OCI-LY1 (cell line): ENCODE data around the gene DLEC1.

Experiments
- EZH2 ChIP-seq: fragments of 200-600 bp; sonication (generic), shearing (Covaris generic); IDR thresholded peaks from 2 replicates; pipeline ENCODE4 v1.8.0; 2017; ENCODE audit warnings: borderline replicate concordance, mixed run types, mild to moderate bottlenecking, antibody characterized with exemption, low read length, moderate library complexity, mixed read lengths
- TF ChIP-seq, protein P1 (sequence below): fragments of 200-600 bp; sonication (generic), shearing (Covaris generic); IDR thresholded peaks from 2 replicates; pipeline ENCODE4 v1.5.1; 2017; ENCODE audit warnings: mild to moderate bottlenecking, antibody characterized with exemption, low read length, moderate library complexity, mixed read lengths

DNA sequence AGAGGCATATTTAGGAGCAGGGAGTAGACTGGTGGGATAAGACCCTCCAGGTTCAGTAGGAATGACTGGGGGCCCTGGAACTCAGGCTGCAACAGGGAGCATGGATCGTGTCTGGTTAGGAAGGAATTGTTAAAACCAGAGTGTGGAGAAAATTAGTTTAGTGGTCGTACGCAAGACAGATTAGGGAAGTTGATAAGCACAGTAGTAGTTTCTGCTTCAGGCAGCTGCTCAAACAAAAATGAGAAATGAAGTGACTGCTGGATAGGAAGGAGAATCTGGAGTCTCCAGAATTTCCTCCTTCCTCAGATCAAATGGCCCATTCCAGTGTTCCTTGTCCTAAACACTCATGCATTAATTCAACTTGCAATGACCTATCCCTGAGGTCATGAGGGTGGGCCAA is 110.7 kb downstream of the DLEC1 start:
- no peak for TF ChIP-seq EZH2
- TF ChIP-seq, protein P1, sequence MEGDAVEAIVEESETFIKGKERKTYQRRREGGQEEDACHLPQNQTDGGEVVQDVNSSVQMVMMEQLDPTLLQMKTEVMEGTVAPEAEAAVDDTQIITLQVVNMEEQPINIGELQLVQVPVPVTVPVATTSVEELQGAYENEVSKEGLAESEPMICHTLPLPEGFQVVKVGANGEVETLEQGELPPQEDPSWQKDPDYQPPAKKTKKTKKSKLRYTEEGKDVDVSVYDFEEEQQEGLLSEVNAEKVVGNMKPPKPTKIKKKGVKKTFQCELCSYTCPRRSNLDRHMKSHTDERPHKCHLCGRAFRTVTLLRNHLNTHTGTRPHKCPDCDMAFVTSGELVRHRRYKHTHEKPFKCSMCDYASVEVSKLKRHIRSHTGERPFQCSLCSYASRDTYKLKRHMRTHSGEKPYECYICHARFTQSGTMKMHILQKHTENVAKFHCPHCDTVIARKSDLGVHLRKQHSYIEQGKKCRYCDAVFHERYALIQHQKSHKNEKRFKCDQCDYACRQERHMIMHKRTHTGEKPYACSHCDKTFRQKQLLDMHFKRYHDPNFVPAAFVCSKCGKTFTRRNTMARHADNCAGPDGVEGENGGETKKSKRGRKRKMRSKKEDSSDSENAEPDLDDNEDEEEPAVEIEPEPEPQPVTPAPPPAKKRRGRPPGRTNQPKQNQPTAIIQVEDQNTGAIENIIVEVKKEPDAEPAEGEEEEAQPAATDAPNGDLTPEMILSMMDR = no peak
